HG03342 (cell line): Measurements from ENCODE around the gene GSTT4.
"Not testable (repeated sequence)": the region's sequence is repeated elsewhere in the genome, so short reads cannot be mapped to it uniquely, and the experiment has no call there.

ENCODE experiments used
- ATAC-seq: cut with Tn5 transposase; IDR thresholded peaks from one replicate; pipeline ENCODE4 v1.9.1; 2021; ENCODE audit warnings: mild to moderate bottlenecking, moderate library complexity; ENCODE audit not compliant: unreplicated experiment

GSTT4 gene

GRCh38 chr22:23954193-23954990 lies 50.9 kb downstream of the GSTT4 start:
- ATAC-seq: not testable (repeated sequence)

- not testable (repeated sequence) for ATAC-seq
Measured at GRCh38 chr22:23953485-23953884, 51.8 kb downstream of the GSTT4 start.

DNA sequence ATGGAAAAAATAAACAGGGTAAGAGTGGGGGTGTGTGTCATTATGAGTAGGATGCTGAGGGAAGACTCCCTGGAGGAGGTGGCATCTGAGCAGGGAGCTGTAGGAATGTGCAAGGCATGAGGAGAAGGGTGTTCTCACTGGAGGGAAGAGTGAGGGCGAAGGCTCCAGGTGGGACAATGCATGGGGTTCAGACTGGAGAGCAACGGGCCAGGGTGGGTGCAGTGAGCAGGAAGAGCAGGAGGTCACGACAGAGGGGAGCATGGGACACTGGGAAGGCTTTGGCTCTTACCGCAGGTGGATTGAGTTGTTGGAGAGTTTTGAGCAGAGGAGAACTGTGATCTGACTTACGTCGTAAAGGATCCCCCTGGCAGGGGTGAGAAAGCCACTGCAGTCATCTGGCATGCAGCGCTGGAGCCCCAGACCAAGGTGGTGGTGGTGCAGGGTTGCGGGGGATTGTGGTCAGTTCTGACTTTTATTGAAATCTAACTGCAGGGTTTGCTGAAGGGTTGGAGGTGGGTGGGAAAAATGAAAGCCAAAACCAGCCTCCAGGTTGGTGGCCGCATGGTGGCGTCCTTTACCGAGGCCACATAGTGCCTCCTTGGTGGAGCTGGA lies 52.4 kb downstream of the GSTT4 start:
- ATAC-seq: not testable (repeated sequence)

- not testable (repeated sequence) for ATAC-seq
Measured at GRCh38 chr22:23951383-23951782, 53.9 kb downstream of the GSTT4 start.

GRCh38 chr22:23949764-23950163 lies 55.5 kb downstream of the GSTT4 start:
- not testable (repeated sequence) for ATAC-seq
